IMR-90 (cell line): Measurements from ENCODE around the gene NAPG. TPM values are rescaled to one million over a fixed set of nuclear protein-coding genes. Genes with fewer than 3 reads are reported as not detected.
A peak's percentile ranks its signal among the peaks of the same experiment; 100 is the strongest.

Experiments
- ATAC-seq: fragments of 200-7000 bp; cut with Tn5 transposase; 2 replicates; pipeline ENCODE4 v1.9.1; 2020; ENCODE audit warnings: low read depth, mild to moderate bottlenecking, moderate library complexity
- BruUV-seq: library from RNA; stranded (reverse); fragments of 400-500 nt; replicated peaks from 2 replicates; lab custom pipeline; 2021; lab: Mats Ljungman, UMichigan
- CTCF ChIA-PET: fragments of 300-600 bp; formaldehyde crosslinking; extraction: SDS; loops from one replicate; lab custom pipeline; 2021; ENCODE audit warnings: antibody characterized with exemption; lab: Yijun Ruan, JAX
- POLR2A ChIA-PET: fragments of 300-600 bp; sonication (Branson Sonifier 250); formaldehyde crosslinking; loops from one replicate; lab custom pipeline; 2022; ENCODE audit warnings: antibody characterized with exemption; ENCODE audit not compliant: unreplicated experiment; lab: Charles Lee
- DNase-seq: peaks from one replicate; pipeline ENCODE4 v3.0.0; 2013
- H2AFZ ChIP-seq: replicated peaks from 2 replicates; pipeline ENCODE3; 2013; ENCODE audit warnings: low read length, mild to moderate bottlenecking; ENCODE audit not compliant: poor library complexity
- H2AK5ac ChIP-seq: 2 replicates; pipeline ENCODE4 v1.6.1; 2013; ENCODE audit warnings: low read depth, low read length, inconsistent platforms
- H2AK9ac ChIP-seq: replicated peaks from 2 replicates; pipeline ENCODE3; 2013; ENCODE audit warnings: mild to moderate bottlenecking, low read depth, low read length, moderate library complexity; ENCODE audit not compliant: poor library complexity
- H2BK120ac ChIP-seq: 2 replicates; pipeline ENCODE4 v1.6.1; 2013; ENCODE audit warnings: low read depth, low read length, inconsistent platforms
- H2BK15ac ChIP-seq: 3 replicates; pipeline ENCODE4 v1.6.1; 2013; ENCODE audit warnings: low read depth, low read length, inconsistent platforms
- H2BK20ac ChIP-seq: 2 replicates; pipeline ENCODE4 v1.6.1; 2013; ENCODE audit warnings: low read depth, mild to moderate bottlenecking, inconsistent platforms, low read length, moderate library complexity
- H2BK5ac ChIP-seq: 2 replicates; pipeline ENCODE4 v1.6.1; 2013; ENCODE audit warnings: mild to moderate bottlenecking, low read depth, low read length, inconsistent platforms; ENCODE audit not compliant: poor library complexity, severe bottlenecking
- H3K14ac ChIP-seq: replicated peaks from 2 replicates; pipeline ENCODE4 v1.6.1; 2013; ENCODE audit warnings: low read depth, low read length, inconsistent platforms
- H3K18ac ChIP-seq: 2 replicates; pipeline ENCODE4 v1.6.1; 2013; ENCODE audit warnings: low read depth, low read length, control low read depth
- H3K23ac ChIP-seq: 2 replicates; pipeline ENCODE4 v1.6.1; 2013; ENCODE audit warnings: low read depth, low read length, inconsistent platforms
- H3K27ac ChIP-seq: 2 replicates; pipeline ENCODE4 v1.5.1; 2013; ENCODE audit warnings: mild to moderate bottlenecking, control low read depth, low read length; ENCODE audit not compliant: insufficient read depth
- H3K27me3 ChIP-seq: 2 replicates; pipeline ENCODE4 v1.6.1; 2013; ENCODE audit warnings: low read length; ENCODE audit not compliant: control insufficient read depth, insufficient read depth
- H3K36me3 ChIP-seq: 2 replicates; pipeline ENCODE4 v1.6.1; 2013; ENCODE audit warnings: low read length, mixed read lengths; ENCODE audit not compliant: control insufficient read depth, insufficient read depth
- H3K4ac ChIP-seq: 2 replicates; pipeline ENCODE4 v1.6.1; 2013; ENCODE audit warnings: low read depth, low read length, inconsistent platforms
- H3K4me1 ChIP-seq: 2 replicates; pipeline ENCODE4 v1.6.1; 2013; ENCODE audit warnings: low read length, mixed read lengths; ENCODE audit not compliant: control insufficient read depth, insufficient read depth
- H3K4me2 ChIP-seq: 2 replicates; pipeline ENCODE4 v1.6.1; 2013; ENCODE audit warnings: low read depth, mild to moderate bottlenecking, control low read depth, low read length, moderate library complexity
- H3K4me3 ChIP-seq: 2 replicates; pipeline ENCODE4 v1.5.1; 2013; ENCODE audit warnings: low read depth, mild to moderate bottlenecking, control low read depth, low read length, moderate library complexity; ENCODE audit not compliant: insufficient read depth
- H3K56ac ChIP-seq: 2 replicates; pipeline ENCODE4 v1.6.1; 2013; ENCODE audit warnings: low read length, inconsistent platforms; ENCODE audit not compliant: insufficient read depth; ENCODE audit errors: extremely low read depth
- H3K79me1 ChIP-seq, 2 experiments: 2 replicates each; pipeline ENCODE4 v1.6.1; 2013; ENCODE audit warnings: low read length in 2 of 2, inconsistent platforms in 1 of 2, low read depth in 1 of 2
- H3K9ac ChIP-seq: 2 replicates; pipeline ENCODE4 v1.6.1; 2013; ENCODE audit warnings: low read depth, low read length, control low read depth
- H3K9me1 ChIP-seq: 2 replicates; pipeline ENCODE4 v1.6.1; 2013; ENCODE audit warnings: low read length, inconsistent platforms; ENCODE audit not compliant: insufficient read depth
- H3K9me3 ChIP-seq: 2 replicates; pipeline ENCODE4 v1.6.1; 2013; ENCODE audit warnings: low read length; ENCODE audit not compliant: control insufficient read depth, insufficient read depth
- H4K20me1 ChIP-seq: 2 replicates; pipeline ENCODE4 v1.6.1; 2013; ENCODE audit warnings: low read length, inconsistent platforms; ENCODE audit not compliant: insufficient read depth
- H4K5ac ChIP-seq: 2 replicates; pipeline ENCODE4 v1.6.1; 2013; ENCODE audit warnings: mild to moderate bottlenecking, low read depth, low read length, control low read depth
- H4K8ac ChIP-seq, 2 experiments: 2 replicates each; pipeline ENCODE4 v1.6.1; 2013; ENCODE audit warnings: low read depth in 2 of 2, low read length in 2 of 2, control low read depth in 1 of 2, inconsistent platforms in 1 of 2
- H4K91ac ChIP-seq: 2 replicates; pipeline ENCODE4 v1.6.1; 2013; ENCODE audit warnings: low read depth, low read length, inconsistent platforms; ENCODE audit not compliant: insufficient read depth
- BHLHE40 ChIP-seq: fragments of 150-350 bp; IDR thresholded peaks from 2 replicates; pipeline ENCODE4 v1.6.1; 2016; ENCODE audit warnings: mild to moderate bottlenecking, low read depth, low read length
- CEBPB ChIP-seq: IDR thresholded peaks from 2 replicates; pipeline ENCODE4 v1.6.1; 2012; ENCODE audit warnings: low read depth, low read length, improper control_type of control experiment
- CHD1 ChIP-seq: IDR thresholded peaks from 2 replicates; pipeline ENCODE4 v1.6.1; 2012; ENCODE audit warnings: low read depth, low read length, improper control_type of control experiment
- ELK1 ChIP-seq: fragments of 150-350 bp; IDR thresholded peaks from 2 replicates; pipeline ENCODE4 v1.6.1; 2016; ENCODE audit warnings: low read depth, mild to moderate bottlenecking, low read length, moderate library complexity, borderline replicate concordance
- MAZ ChIP-seq: IDR thresholded peaks from 2 replicates; pipeline ENCODE4 v1.6.1; 2012; ENCODE audit warnings: low read depth, mild to moderate bottlenecking, low read length, improper control_type of control experiment, moderate library complexity, borderline replicate concordance
- NFE2L2 ChIP-seq: fragments of 150-350 bp; IDR thresholded peaks from 2 replicates; pipeline ENCODE4 v1.6.1; 2016; ENCODE audit warnings: low read depth, mild to moderate bottlenecking, low read length
- POLR2A ChIP-seq: IDR thresholded peaks from 2 replicates; pipeline ENCODE4 v1.6.1; 2012; ENCODE audit warnings: mild to moderate bottlenecking, low read depth, low read length
- RAD21 ChIP-seq: IDR thresholded peaks from 2 replicates; pipeline ENCODE4 v1.6.1; 2012; ENCODE audit warnings: low read length, improper control_type of control experiment
- WGBS, 2 experiments: methylation state at CpG; one replicate each; pipeline versions ENCODE4 v1.1.5 to v1.1.7; 2013; ENCODE audit warnings: missing lambda C conversion rate in 2 of 2; ENCODE audit not compliant: insufficient read length in 1 of 2; ENCODE audit errors: extremely low coverage in 2 of 2; 5-methylcytosine and 5-hydroxymethylcytosine counted together
- dilution Hi-C: fragments of 300-500 bp; cut with HindIII; formaldehyde crosslinking; loops from one replicate; pipeline ENCODE4 v1.14.3; 2018; ENCODE audit warnings: low sequenced_read_pairs; ENCODE audit not compliant: unreplicated experiment
- in situ Hi-C: fragments of 300-500 bp; cut with MboI; formaldehyde crosslinking; loops from 3 replicates; pipeline ENCODE4 v1.14.3; 2019; ENCODE audit warnings: low sequenced_read_pairs, inconsistent platforms, mixed read lengths
- intact Hi-C: fragments of 100-400 bp; cut with micrococcal nuclease; formaldehyde crosslinking; loops from 2 replicates; pipeline ENCODE4 v1.10.0; 2022
- polyA plus RNA-seq, 3 experiments: library from polyadenylated mRNA; depleted of rRNA; stranded (reverse); fragments of >200 nt; gene quantifications; 2 replicates each; pipeline ENCODE4 v1.2.3, GENCODE V29; 2012; ENCODE audit warnings: low replicate concordance in 1 of 3
- total RNA-seq: library from RNA; depleted of rRNA; stranded (reverse); fragments of >200 nt; gene quantifications from 2 replicates; pipeline ENCODE4 v1.2.3, GENCODE V29; 2012
- TF ChIP-seq, protein P1 (sequence below): fragments of 150-350 bp; IDR thresholded peaks from 2 replicates; pipeline ENCODE4 v1.6.1; 2017; ENCODE audit warnings: mild to moderate bottlenecking, antibody characterized with exemption, low read length, low read depth

Gene NAPG
- total and polyA plus RNA-seq, 2 of the 4 experiments (the other 2 are of a cell fraction), result 13.0 to 32.8 TPM

- H3K4me3 ChIP-seq, result peak overlapping the region; percentile 7; the same call in 1 of the 2 replicates
- TF ChIP-seq ELK1 (no peak), RAD21 (no peak), NFE2L2 (no peak), POLR2A (no peak), BHLHE40 (no peak), CHD1 (no peak), CEBPB (0 out of 2 replicates have a peak, but pooled peaks have one; percentile 25), MAZ (no peak)
- TF ChIP-seq, protein P1, sequence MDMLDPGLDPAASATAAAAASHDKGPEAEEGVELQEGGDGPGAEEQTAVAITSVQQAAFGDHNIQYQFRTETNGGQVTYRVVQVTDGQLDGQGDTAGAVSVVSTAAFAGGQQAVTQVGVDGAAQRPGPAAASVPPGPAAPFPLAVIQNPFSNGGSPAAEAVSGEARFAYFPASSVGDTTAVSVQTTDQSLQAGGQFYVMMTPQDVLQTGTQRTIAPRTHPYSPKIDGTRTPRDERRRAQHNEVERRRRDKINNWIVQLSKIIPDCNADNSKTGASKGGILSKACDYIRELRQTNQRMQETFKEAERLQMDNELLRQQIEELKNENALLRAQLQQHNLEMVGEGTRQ, result no peak
- WGBS, 2 experiments, result 20% methylated on average over 1 of the region's 11 CpGs; no CpG with 5 or more reads in 1 of the 2 experiments
Measured at GRCh38 chr18:10524507-10525370, 1.1 kb upstream of the NAPG start.

More at GRCh38 chr18:10524507-10525370, 1.1 kb upstream of the NAPG start:
- in situ Hi-C loops (loop anchor here (5.0 kb wide), 1 partner anchor 552 kb away; no protein-coding TSS in a partner anchor), dilution Hi-C loops (loop anchor here (25.0 kb wide), 1 partner anchor 537 kb away; no protein-coding TSS in a partner anchor), intact Hi-C loops (loop anchor here (5.0 to 10.0 kb wide), 3 partner anchors 402 to 840 kb away; no protein-coding TSS in a partner anchor)
- Histone ChIP-seq H3K56ac (no peak overlapping the region), H2AK9ac (no peak overlapping the region), H4K8ac (peak overlapping the region; percentile 78 to 94), H3K9me1 (peaks cover 9% of the 10 kb centered on the region), H3K23ac (no peak overlapping the region), H4K5ac (peak overlapping the region; percentile 96), H2AK5ac (0 out of 2 replicates have a peak overlapping the region, but pooled peaks have one; percentile 24), H3K9ac (no peak overlapping the region), H2AFZ (peak overlapping the region; percentile 74), H3K4me2 (peak overlapping the region; percentile 71; the same call in 1 of the 2 replicates), H3K18ac (no peak overlapping the region; the same call in 1 of the 2 replicates), H3K4me1 (peaks cover 7% of the 10 kb centered on the region), H2BK120ac (no peak overlapping the region), H2BK20ac (no peak overlapping the region), H3K27me3 (no peaks in the 10 kb centered on the region), H3K4ac (peak overlapping the region; percentile 17; the same call in 1 of the 2 replicates), H4K20me1 (peaks cover 19% of the 10 kb centered on the region), H3K79me1 (peaks cover 4 to 23% of the 10 kb centered on the region in 2 experiments; a peak in 3 of 4 replicates), H3K36me3 (no peaks in the 10 kb centered on the region), H4K91ac (no peak overlapping the region; the same call in 1 of the 2 replicates), H3K14ac (no peak overlapping the region), H3K27ac (no peak overlapping the region), H2BK5ac (no peak overlapping the region), H3K9me3 (no peaks in the 10 kb centered on the region), H2BK15ac (0 out of 3 replicates have a peak overlapping the region, but pooled peaks have one; percentile 3)
- CTCF ChIA-PET, result no interaction called here
- peak; percentile 50 for DNase-seq
- ATAC-seq, result no peak
- BruUV-seq, result no TSS peak
- POLR2A ChIA-PET, result no interaction called here
